CD4-positive, CD25-positive, alpha-beta regulatory T cell (primary cell): ENCODE data around the gene ATP4A. TPM values are rescaled to one million over a fixed set of nuclear protein-coding genes. Genes with fewer than 3 reads are reported as not detected.
A peak's percentile ranks its signal among the peaks of the same experiment; 100 is the strongest.

ENCODE experiments used
- ATAC-seq, 2 donors: fragments of 150-1000 bp; cut with Tn5 transposase; one replicate each; pipeline ENCODE4 v1.10.0; 2021; ENCODE audit warnings: low read depth in 2 of 2, moderate number of reproducible peaks in 2 of 2, moderate library complexity in 1 of 2
- DNase-seq, 3 donors: peaks; one replicate each; pipeline versions ENCODE4 v3.0.0 to v3.0.0-alpha.2; 2012 to 2022; ENCODE audit warnings: mixed read lengths in 1 of 3
- H3K27ac ChIP-seq: one replicate; pipeline ENCODE4 v1.7.0; 2013; ENCODE audit warnings: mild to moderate bottlenecking, low read length; ENCODE audit not compliant: insufficient read depth, poor library complexity, severe bottlenecking
- H3K27me3 ChIP-seq: one replicate; pipeline ENCODE4 v1.7.0; 2013; ENCODE audit warnings: low read length; ENCODE audit not compliant: control insufficient read depth, insufficient read depth
- H3K36me3 ChIP-seq: one replicate; pipeline ENCODE4 v1.7.0; 2013; ENCODE audit warnings: mild to moderate bottlenecking, low read length, moderate library complexity; ENCODE audit not compliant: control insufficient read depth, insufficient read depth
- H3K4me1 ChIP-seq: 2 replicates; pipeline ENCODE4 v1.7.0; 2013; ENCODE audit warnings: mild to moderate bottlenecking, low read length; ENCODE audit not compliant: insufficient read depth, control insufficient read depth, poor library complexity, severe bottlenecking
- H3K4me3 ChIP-seq: one replicate; pipeline ENCODE4 v1.7.0; 2013; ENCODE audit warnings: low read depth, mild to moderate bottlenecking, low read length, moderate library complexity
- H3K9me3 ChIP-seq, 2 experiments: 1 replicate in 1 of 2; 2 replicates in 1 of 2; pipeline ENCODE4 v1.7.0; 2013; ENCODE audit warnings: low read length in 2 of 2, mild to moderate bottlenecking in 1 of 2, moderate library complexity in 1 of 2; ENCODE audit not compliant: control insufficient read depth in 2 of 2
- H3K27ac Mint-ChIP-seq, 3 donors: one replicate each; pipeline ENCODE4 v1.8.0; 2020 to 2022; ENCODE audit warnings: mild to moderate bottlenecking in 3 of 3, mixed read lengths in 3 of 3, moderate library complexity in 2 of 3
- H3K27me3 Mint-ChIP-seq: one replicate; pipeline ENCODE4 v1.8.0; 2022; ENCODE audit warnings: mild to moderate bottlenecking, mixed read lengths
- H3K36me3 Mint-ChIP-seq: one replicate; pipeline ENCODE4 v1.8.0; 2020; ENCODE audit warnings: mixed read lengths
- H3K4me1 Mint-ChIP-seq, 4 donors: one replicate each; pipeline ENCODE4 v1.8.0; 2020 to 2022; ENCODE audit warnings: mixed read lengths in 4 of 4, mild to moderate bottlenecking in 1 of 4
- H3K4me3 Mint-ChIP-seq, 4 donors: one replicate each; pipeline ENCODE4 v1.8.0; 2020 to 2022; ENCODE audit warnings: mild to moderate bottlenecking in 4 of 4, mixed read lengths in 4 of 4, moderate library complexity in 3 of 4
- H3K9me3 Mint-ChIP-seq, 7 donors: one replicate each; pipeline ENCODE4 v1.8.0; 2020 to 2022; ENCODE audit warnings: mixed read lengths in 7 of 7, mild to moderate bottlenecking in 3 of 7, moderate library complexity in 2 of 7
- polyA plus RNA-seq, 4 donors: library from polyadenylated mRNA; unstranded; fragments of 300-500 nt; fragmentation: Illumina TruSeq; gene quantifications; one replicate each; pipeline ENCODE4 v1.2.3, GENCODE V29; 2021
- total RNA-seq: library from RNA; stranded (reverse); gene quantifications from one replicate; pipeline ENCODE4 v1.2.3, GENCODE V29; 2022

ATP4A gene
- total and polyA plus RNA-seq, 5 donors from 2014 or later: not detected

DNA sequence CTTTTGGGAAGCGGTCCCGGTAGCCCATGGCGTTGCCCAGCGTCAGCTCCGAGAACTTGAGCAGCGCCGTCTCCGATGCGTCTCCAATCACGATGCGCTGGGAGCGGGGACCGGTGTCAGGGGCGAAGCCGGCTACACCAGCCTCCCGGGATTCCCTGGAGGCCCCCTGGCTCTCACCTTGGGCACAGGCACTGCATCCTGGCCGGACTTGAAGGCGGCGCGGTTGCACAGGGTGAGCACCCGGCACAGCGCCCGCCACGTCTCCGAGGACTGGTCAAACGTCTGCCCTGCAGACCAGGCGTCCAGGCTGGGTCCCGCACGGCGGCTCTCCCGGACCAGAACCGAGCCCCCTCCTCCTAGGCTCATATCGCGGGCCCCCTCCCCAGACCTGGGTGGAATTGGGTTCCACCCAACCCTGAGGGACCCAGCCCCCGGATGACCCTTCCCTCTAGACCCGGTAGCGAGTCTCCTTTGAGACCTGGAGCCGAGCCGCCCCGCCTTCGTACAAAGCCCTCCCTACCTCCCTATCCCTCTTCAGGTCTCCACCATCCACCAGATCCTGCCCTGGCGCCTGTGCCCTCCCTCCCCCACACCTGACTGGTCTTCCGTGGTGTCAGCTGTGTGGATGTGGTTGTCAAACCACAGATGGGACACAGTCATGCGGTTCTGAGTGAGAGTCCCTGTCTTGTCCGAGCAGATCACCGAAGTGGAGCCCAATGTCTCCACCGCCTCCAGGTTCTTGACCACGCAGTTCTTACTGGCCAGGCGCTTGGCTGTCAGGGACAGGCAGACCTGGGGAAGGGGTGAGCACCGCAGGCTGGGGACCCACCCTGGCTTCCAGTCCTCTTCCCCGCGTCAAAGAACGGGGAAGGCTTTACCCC lies 4.8 kb downstream of the ATP4A start:
- no peak overlapping the region for H3K4me3 ChIP-seq
- no peak overlapping the region for H3K27ac Mint-ChIP-seq
- H3K36me3 Mint-ChIP-seq: no peaks in the 10 kb centered on the region
- H3K4me3 Mint-ChIP-seq: peak overlapping the region in 2 of 4 donors; percentile 8 to 43
- no peak for DNase-seq
- no peak overlapping the region for H3K27ac ChIP-seq
- peaks cover 15% of the 10 kb centered on the region for H3K4me1 ChIP-seq
- ATAC-seq: no peak
- H3K4me1 Mint-ChIP-seq: peaks cover 0 to 20% (median 3%) of the 10 kb centered on the region in 4 donors
- no peaks in the 10 kb centered on the region for H3K36me3 ChIP-seq
- H3K9me3 ChIP-seq: no peaks in the 10 kb centered on the region
- H3K9me3 Mint-ChIP-seq: no peaks in the 10 kb centered on the region
- H3K27me3 Mint-ChIP-seq: peaks cover 27% of the 10 kb centered on the region
- H3K27me3 ChIP-seq: no peaks in the 10 kb centered on the region

DNA sequence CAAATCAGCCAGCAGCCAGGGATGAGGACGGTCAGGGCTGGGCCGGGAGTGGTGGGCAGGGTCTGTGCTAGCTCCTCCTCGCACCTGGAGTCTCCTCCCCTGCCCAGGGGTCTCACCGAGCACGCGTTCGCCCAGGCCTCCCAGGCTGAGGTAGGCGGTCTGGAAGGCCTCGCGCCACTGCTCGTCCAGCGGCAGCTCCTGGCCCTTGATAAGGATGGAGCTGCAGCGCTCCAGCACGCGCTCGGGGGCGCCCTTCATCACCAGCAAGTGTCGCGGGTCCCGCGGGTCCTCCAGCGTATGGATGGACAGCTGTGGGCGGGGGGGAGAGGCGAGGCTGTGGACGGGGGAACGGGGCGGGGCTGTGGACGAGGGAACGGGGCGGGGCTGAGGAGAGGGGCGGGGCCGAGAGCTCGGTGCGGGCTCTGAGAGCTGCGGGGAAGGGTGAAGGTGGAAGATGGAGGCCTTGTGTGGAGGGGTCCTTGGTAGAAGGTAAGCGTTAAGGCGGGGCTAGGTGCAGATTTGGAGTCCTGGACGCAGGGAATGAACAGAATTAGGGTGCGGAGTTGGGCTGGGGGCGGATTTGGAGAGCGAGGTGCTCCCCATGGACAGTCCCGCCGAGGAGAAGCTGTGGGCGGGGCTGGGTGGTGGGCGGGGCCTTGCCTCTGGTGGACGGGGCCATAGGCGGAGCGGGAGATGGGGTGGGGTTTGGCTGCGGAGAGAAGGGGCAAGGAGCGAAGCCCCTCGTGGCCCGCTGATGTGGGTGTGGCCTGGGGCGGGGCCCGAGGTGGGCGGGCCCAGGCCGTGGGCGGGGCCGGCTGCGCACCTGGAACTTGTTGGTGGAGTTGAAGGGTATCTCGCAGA lies 5.7 kb downstream of the ATP4A start:
- no peaks in the 10 kb centered on the region for H3K36me3 ChIP-seq

DNA sequence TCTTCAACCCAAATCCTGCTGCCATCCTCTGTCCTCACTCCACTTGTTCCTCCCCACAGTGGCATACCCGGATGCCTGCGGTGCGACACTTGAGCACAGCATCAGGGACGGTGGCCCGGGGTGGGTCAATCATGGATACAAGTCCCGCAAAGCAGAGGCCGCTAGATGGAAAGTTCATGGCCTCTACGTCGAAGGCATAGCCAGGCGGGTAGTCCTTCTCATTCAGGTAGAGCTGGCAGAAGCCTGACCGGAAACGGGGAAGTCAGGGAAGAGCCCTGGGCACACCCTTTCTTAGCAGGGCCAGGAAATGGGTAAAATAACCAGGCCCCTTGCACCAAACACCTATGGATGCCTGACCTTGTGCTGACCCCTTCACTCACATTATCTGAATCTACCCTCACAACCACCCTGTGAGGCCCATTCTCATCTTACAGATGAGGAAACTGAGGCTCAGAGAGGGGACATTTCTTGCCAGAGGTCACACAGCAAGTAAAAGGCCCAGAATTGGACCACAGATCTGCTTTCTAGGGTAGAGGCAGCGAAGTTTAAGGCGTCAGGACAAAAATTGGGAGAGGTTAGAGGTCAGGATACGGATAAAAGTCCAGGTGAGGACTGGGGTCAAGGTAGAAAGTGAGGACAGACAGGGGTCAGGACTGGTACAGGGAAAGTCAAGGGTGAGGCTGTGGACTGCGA lies 6.5 kb downstream of the ATP4A start:
- peaks cover 16% of the 10 kb centered on the region for H3K27me3 Mint-ChIP-seq
- H3K9me3 Mint-ChIP-seq: peaks cover 0 to 1% (median 0%) of the 10 kb centered on the region in 7 donors
- no peak for DNase-seq
- Histone ChIP-seq H3K36me3 (no peaks in the 10 kb centered on the region), H3K9me3 (no peaks in the 10 kb centered on the region), H3K4me3 (no peak overlapping the region), H3K4me1 (peaks cover 15% of the 10 kb centered on the region), H3K27ac (no peak overlapping the region), H3K27me3 (no peaks in the 10 kb centered on the region)
- H3K27ac Mint-ChIP-seq: no peak overlapping the region
- peaks cover 0 to 20% (median 3%) of the 10 kb centered on the region in 4 donors for H3K4me1 Mint-ChIP-seq
- H3K36me3 Mint-ChIP-seq: no peaks in the 10 kb centered on the region
- peak overlapping the region in 3 of 4 donors; percentile 8 to 68 (median 58) for H3K4me3 Mint-ChIP-seq
- no peak for ATAC-seq

More for the DNA sequence above, 5.7 kb downstream of the ATP4A start:
- Mint-ChIP-seq H3K4me3 (peak overlapping the region; percentile 57 to 85 (median 64)), H3K9me3 (peaks cover 0 to 1% (median 0%) of the 10 kb centered on the region in 7 donors), H3K4me1 (peaks cover 0 to 20% (median 3%) of the 10 kb centered on the region in 4 donors), H3K36me3 (no peaks in the 10 kb centered on the region), H3K27me3 (peaks cover 19% of the 10 kb centered on the region), H3K27ac (peak overlapping the region in 1 of 3 donors; percentile 36)
- DNase-seq (peak; percentile 24 to 57 (median 48)), ATAC-seq (peak; percentile 45 to 54)
- Histone ChIP-seq H3K4me1 (peaks cover 15% of the 10 kb centered on the region), H3K27me3 (no peaks in the 10 kb centered on the region), H3K4me3 (peak overlapping the region; percentile 32), H3K9me3 (no peaks in the 10 kb centered on the region), H3K27ac (no peak overlapping the region)

DNA sequence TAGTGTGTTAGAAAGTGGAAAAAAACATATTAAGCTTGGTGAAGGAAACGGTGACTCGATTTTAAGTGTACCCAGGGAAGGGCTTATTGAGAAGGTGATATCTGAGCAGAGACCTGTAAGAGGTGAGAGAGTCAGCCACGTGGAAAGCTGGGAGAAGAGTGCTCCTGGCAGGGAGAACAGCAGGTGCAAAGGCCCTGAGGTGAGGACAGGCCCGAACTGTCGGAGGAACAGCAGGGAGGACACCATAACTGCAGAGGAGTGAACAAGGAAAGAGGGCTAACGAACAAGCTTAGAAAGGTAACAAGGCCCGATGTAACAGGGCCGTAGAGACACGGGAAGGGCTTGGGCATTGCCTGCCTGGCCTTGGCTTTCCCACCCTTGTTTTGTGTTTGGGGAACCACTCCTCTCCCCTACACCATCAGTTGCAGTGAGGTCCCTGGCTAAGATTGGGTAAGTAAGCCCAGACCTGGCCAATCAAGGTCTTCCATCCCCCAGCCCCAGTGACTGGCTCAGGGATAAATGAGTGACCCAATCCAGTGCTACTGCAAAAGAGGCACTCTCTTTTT lies 7.3 kb downstream of the ATP4A start:
- Mint-ChIP-seq H3K27me3 (peaks cover 10% of the 10 kb centered on the region), H3K27ac (no peak overlapping the region), H3K36me3 (no peaks in the 10 kb centered on the region), H3K4me1 (peaks cover 0 to 17% (median 3%) of the 10 kb centered on the region in 4 donors), H3K4me3 (peak overlapping the region in 2 of 4 donors; percentile 58 to 70), H3K9me3 (peaks cover 0 to 1% (median 0%) of the 10 kb centered on the region in 7 donors)
- Histone ChIP-seq H3K4me3 (no peak overlapping the region), H3K9me3 (no peaks in the 10 kb centered on the region), H3K4me1 (peaks cover 15% of the 10 kb centered on the region), H3K27me3 (no peaks in the 10 kb centered on the region), H3K27ac (no peak overlapping the region), H3K36me3 (no peaks in the 10 kb centered on the region)
- no peak for ATAC-seq
- no peak for DNase-seq

DNA sequence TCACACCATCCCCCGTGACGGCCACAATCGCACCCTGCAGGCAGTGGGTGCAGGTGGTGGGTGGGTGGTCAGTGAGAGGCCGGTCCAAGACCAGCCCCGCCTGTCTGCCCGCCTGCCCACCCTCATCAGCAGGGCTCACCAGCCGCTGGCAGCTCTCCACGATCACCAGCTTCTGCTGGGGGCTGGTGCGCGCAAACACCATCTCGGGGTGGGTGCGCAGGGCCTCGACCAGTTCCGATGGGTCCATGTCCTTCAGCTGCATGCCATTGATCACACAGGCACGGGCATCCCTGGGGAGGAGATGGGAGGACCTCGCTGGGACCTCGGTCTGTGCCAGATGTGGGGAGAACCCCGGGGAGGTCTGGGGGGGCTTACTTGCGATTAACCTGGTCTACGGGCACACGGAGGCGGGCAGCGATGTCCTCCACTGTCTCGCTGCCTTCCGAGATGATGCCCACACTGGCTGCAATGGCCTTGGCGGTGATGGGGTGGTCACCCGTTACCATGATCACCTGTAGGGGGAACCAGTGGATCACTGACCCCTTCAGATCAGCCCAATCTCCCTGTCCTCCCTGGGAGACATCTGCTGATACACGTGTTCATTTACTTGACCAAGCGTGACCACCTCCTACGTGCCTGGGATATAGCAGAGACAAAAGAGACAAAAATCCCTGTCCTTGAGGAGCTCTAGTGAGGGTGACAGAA lies 8.0 kb downstream of the ATP4A start:
- H3K4me1 Mint-ChIP-seq: peaks cover 0 to 16% (median 1%) of the 10 kb centered on the region in 4 donors
- Histone ChIP-seq H3K4me3 (no peak overlapping the region), H3K36me3 (peaks cover 2% of the 10 kb centered on the region), H3K9me3 (no peaks in the 10 kb centered on the region), H3K4me1 (peaks cover 15% of the 10 kb centered on the region), H3K27ac (no peak overlapping the region), H3K27me3 (no peaks in the 10 kb centered on the region)
- H3K4me3 Mint-ChIP-seq: peak overlapping the region in 2 of 4 donors; percentile 58 to 70
- DNase-seq (no peak), ATAC-seq (no peak)
- H3K27ac Mint-ChIP-seq: no peak overlapping the region
- no peaks in the 10 kb centered on the region for H3K36me3 Mint-ChIP-seq
- H3K27me3 Mint-ChIP-seq: peaks cover 3% of the 10 kb centered on the region
- peaks cover 0 to 1% (median 0%) of the 10 kb centered on the region in 7 donors for H3K9me3 Mint-ChIP-seq

DNA sequence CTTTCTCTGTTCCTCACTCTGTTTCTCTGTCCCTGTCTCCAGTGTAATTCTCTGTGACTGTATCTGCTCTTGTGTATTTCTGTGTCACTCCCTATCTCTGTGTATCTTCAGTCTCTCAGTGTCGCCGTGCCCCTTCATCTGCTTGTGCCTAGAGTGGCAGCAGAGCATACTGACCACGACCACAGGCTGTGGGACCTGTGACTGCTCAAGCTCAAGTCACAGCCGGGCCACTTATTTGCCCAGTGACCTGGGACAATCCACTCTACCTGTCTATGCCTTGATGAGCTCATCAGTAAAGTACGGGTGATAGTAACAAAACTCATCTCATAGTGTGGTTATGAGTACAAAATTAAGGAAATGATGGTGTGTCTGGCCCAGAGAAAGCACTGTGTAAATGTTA lies 9.4 kb downstream of the ATP4A start:
- peak overlapping the region in 2 of 3 donors; percentile 17 to 27 for H3K27ac Mint-ChIP-seq

More for the DNA sequence above, 9.4 kb downstream of the ATP4A start:
- Histone ChIP-seq H3K27me3 (no peaks in the 10 kb centered on the region), H3K36me3 (peaks cover 2% of the 10 kb centered on the region), H3K27ac (no peak overlapping the region), H3K9me3 (no peaks in the 10 kb centered on the region), H3K4me1 (peaks cover 15% of the 10 kb centered on the region), H3K4me3 (no peak overlapping the region)
- peaks cover 4% of the 10 kb centered on the region for H3K36me3 Mint-ChIP-seq
- H3K9me3 Mint-ChIP-seq: peaks cover 0 to 1% (median 0%) of the 10 kb centered on the region in 7 donors
- H3K4me3 Mint-ChIP-seq: no peak overlapping the region
- DNase-seq (no peak), ATAC-seq (no peak)
- peaks cover 4 to 19% (median 5%) of the 10 kb centered on the region in 4 donors for H3K4me1 Mint-ChIP-seq
- H3K27me3 Mint-ChIP-seq: no peaks in the 10 kb centered on the region
